Esophagus squamous epithelium (tissue), 5 donors: ENCODE measurements around the gene ANXA1. TPM values are rescaled to one million over a fixed set of nuclear protein-coding genes. Genes with fewer than 3 reads are reported as not detected.

ENCODE experiments used
- DNase-seq: peaks from one replicate; lab custom pipeline; 2025; lab: John Stamatoyannopoulos, UW
- H3K27ac ChIP-seq, 4 donors: fragments of 200-600 bp; sonication (generic); one replicate each; pipeline ENCODE4 v1.5.1; 2016 to 2019; ENCODE audit warnings: mild to moderate bottlenecking in 1 of 4
- H3K27me3 ChIP-seq, 4 donors: fragments of 200-600 bp; sonication (generic); 1 replicate in 3 of 4; 2 replicates in 1 of 4; pipeline versions ENCODE4 v1.5.1 to v1.6.0; 2017 to 2021; ENCODE audit warnings: antibody characterized with exemption in 1 of 4
- H3K36me3 ChIP-seq, 3 donors: fragments of 200-600 bp; sonication (generic); one replicate each; pipeline ENCODE4 v1.5.1; 2016 to 2019
- H3K4me1 ChIP-seq, 3 donors: fragments of 200-600 bp; sonication (generic); one replicate each; pipeline ENCODE4 v1.5.1; 2017 to 2019
- H3K4me3 ChIP-seq, 4 donors: fragments of 200-600 bp; sonication (generic); 1 replicate in 3 of 4; 2 replicates in 1 of 4; pipeline ENCODE4 v1.5.1; 2016 to 2019; ENCODE audit warnings: mild to moderate bottlenecking in 2 of 4, moderate library complexity in 1 of 4
- H3K9me3 ChIP-seq, 3 donors: fragments of 200-600 bp; sonication (generic); one replicate each; pipeline ENCODE4 v1.5.1; 2016 to 2019
- CTCF ChIP-seq, 6 experiments: fragments of 450-650 bp in 4 of 6; fragments of 200-600 bp in 2 of 6; sonication (generic) in 2 of 6; IDR thresholded peaks; one replicate each; pipeline ENCODE4 v1.5.1; 2016 to 2019; ENCODE audit warnings: antibody characterized with exemption in 6 of 6, mild to moderate bottlenecking in 4 of 6, moderate library complexity in 4 of 6
- POLR2A ChIP-seq, 4 donors: fragments of 450-650 bp; IDR thresholded peaks; one replicate each; pipeline ENCODE4 v1.6.1; 2017; ENCODE audit warnings: antibody characterized with exemption in 4 of 4, mild to moderate bottlenecking in 4 of 4, moderate library complexity in 3 of 4
- WGBS, 2 donors: methylation state at CpG; one replicate each; pipeline ENCODE4 v1.1.5; 2018; 5-methylcytosine and 5-hydroxymethylcytosine counted together
- intact Hi-C: fragments of 100-400 bp; cut with DNase I; formaldehyde crosslinking; loops from one replicate; pipeline ENCODE4 v1.15.0; 2022
- total RNA-seq, 4 donors: library from RNA; depleted of rRNA; stranded (reverse); fragments of >200 nt; gene quantifications; one replicate each; pipeline ENCODE4 v1.1.0, GENCODE V29; 2016
- donor health status: DM: yes; HTN: yes; CAD: no.

The ANXA1 gene
- total RNA-seq, 4 donors from 2014 or later, result 5,313 to 9,451 (median 7,147) TPM

GRCh38 chr9:73194284-73194683 lies 42.6 kb downstream of the ANXA1 start:
- intact Hi-C loops, result no loop called here
- peaks cover 0 to under 1% (median 0%) of the 10 kb centered on the region in 4 donors for H3K27me3 ChIP-seq
- H3K9me3 ChIP-seq, result no peaks in the 10 kb centered on the region

GRCh38 chr9:73199448-73199847 lies 47.8 kb downstream of the ANXA1 start:
- H3K27ac ChIP-seq, result no peak overlapping the region
- no peak for DNase-seq
- TF ChIP-seq POLR2A (IDR thresholded peaks at IDR 0.05), result no peak
- no peak for TF ChIP-seq CTCF (IDR thresholded peaks at IDR 0.05)
- peaks cover 0 to 3% (median 0%) of the 10 kb centered on the region in 4 donors for H3K27me3 ChIP-seq
- peaks cover 0 to 3% (median 0%) of the 10 kb centered on the region in 3 donors for H3K4me1 ChIP-seq
- H3K9me3 ChIP-seq, result no peaks in the 10 kb centered on the region
- intact Hi-C loops, result no loop called here
- H3K4me3 ChIP-seq, result no peak overlapping the region
- 51 to 58% methylated on average over 2 of the region's 2 CpGs for WGBS, 2 donors
- no peaks in the 10 kb centered on the region for H3K36me3 ChIP-seq

More at GRCh38 chr9:73194284-73194683, 42.6 kb downstream of the ANXA1 start:
- H3K4me3 ChIP-seq, result no peak overlapping the region
- DNase-seq, result no peak
- H3K36me3 ChIP-seq, result no peaks in the 10 kb centered on the region
- H3K27ac ChIP-seq, result no peak overlapping the region
- 73 to 90% methylated on average over 1 of the region's 1 CpG for WGBS, 2 donors
- no peaks in the 10 kb centered on the region for H3K4me1 ChIP-seq
- TF ChIP-seq CTCF (IDR thresholded peaks at IDR 0.05) (no peak), POLR2A (IDR thresholded peaks at IDR 0.05) (no peak)

- Histone ChIP-seq H3K4me3 (no peak overlapping the region), H3K9me3 (no peaks in the 10 kb centered on the region), H3K27ac (no peak overlapping the region), H3K27me3 (peaks cover 0 to 3% (median 0%) of the 10 kb centered on the region in 4 donors), H3K36me3 (no peaks in the 10 kb centered on the region), H3K4me1 (peaks cover 0 to 3% (median 0%) of the 10 kb centered on the region in 3 donors)
- DNase-seq, result no peak
- TF ChIP-seq CTCF (IDR thresholded peaks at IDR 0.05) (peak in 1 of 6 experiments; percentile 26), POLR2A (IDR thresholded peaks at IDR 0.05) (no peak)
- 44 to 68% methylated on average over 10 of the region's 10 CpGs for WGBS, 2 donors
- intact Hi-C loops, result no loop called here
These were observed 48.2 kb downstream of the ANXA1 start for GRCh38 chr9:73199886-73200285.

- H3K4me3 ChIP-seq, result no peak overlapping the region
- TF ChIP-seq POLR2A (IDR thresholded peaks at IDR 0.05) (no peak), CTCF (IDR thresholded peaks at IDR 0.05) (peak in 4 of 6 experiments; percentile 40 to 61 (median 50))
- no peak for DNase-seq
These were observed 49.2 kb downstream of the ANXA1 start for GRCh38 chr9:73200694-73201452.

GRCh38 chr9:73202980-73203379 lies 51.3 kb downstream of the ANXA1 start:
- no peaks in the 10 kb centered on the region for H3K36me3 ChIP-seq
- peaks cover 0 to 3% (median 0%) of the 10 kb centered on the region in 3 donors for H3K4me1 ChIP-seq
- TF ChIP-seq POLR2A (IDR thresholded peaks at IDR 0.05) (no peak), CTCF (IDR thresholded peaks at IDR 0.05) (no peak)
- H3K4me3 ChIP-seq, result no peak overlapping the region
- intact Hi-C loops, result no loop called here
- DNase-seq, result no peak
- WGBS, 2 donors, result 0% methylated on average over 1 of the region's 1 CpG
- H3K27me3 ChIP-seq, result peaks cover 0 to 3% (median 0%) of the 10 kb centered on the region in 4 donors
- H3K9me3 ChIP-seq, result no peaks in the 10 kb centered on the region
- no peak overlapping the region for H3K27ac ChIP-seq

More at GRCh38 chr9:73200694-73201452, 49.2 kb downstream of the ANXA1 start:
- Histone ChIP-seq H3K9me3 (no peaks in the 10 kb centered on the region), H3K4me1 (peaks cover 0 to 3% (median 0%) of the 10 kb centered on the region in 3 donors), H3K27me3 (peaks cover 0 to 3% (median 0%) of the 10 kb centered on the region in 4 donors), H3K27ac (no peak overlapping the region), H3K36me3 (no peaks in the 10 kb centered on the region)
- 34 to 38% methylated on average over 9 of the region's 9 CpGs for WGBS, 2 donors
- intact Hi-C loops, result no loop called here
